Measurements from ENCODE around the gene SLC37A1. TPM values are rescaled to one million over a fixed set of nuclear protein-coding genes. Genes with fewer than 3 reads are reported as not detected.

Gene SLC37A1
- total RNA-seq, 1 experiment from 2014 or later = 38.3 TPM

DNA sequence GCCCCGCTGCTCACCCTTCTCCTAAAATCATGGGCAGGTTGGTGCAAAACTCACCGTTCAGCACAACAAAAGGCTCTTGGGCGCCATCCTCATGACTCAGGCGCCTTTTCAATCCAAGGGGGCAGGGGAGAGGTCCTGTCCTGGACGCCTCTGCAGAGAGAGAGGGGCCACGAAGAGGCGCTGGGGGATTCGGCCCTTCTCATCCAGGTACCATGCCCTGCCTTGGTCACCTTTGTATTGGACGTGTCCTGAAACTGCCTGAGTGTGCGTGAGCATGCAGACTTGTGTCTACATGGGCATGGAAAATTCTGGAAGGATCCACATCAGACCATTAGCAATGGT is 53.5 kb downstream of the SLC37A1 start:
- H3F3A ChIP-seq (ENCODE audit: low read length, unreplicated experiment) = no peaks in the 10 kb centered on the region
- H4K20me1 ChIP-seq (ENCODE audit: low read length) = no peaks in the 10 kb centered on the region
- no peak overlapping the region for H3K4me3 ChIP-seq (ENCODE audit: low read length)
- peaks cover 13% of the 10 kb centered on the region for H3K36me3 ChIP-seq (ENCODE audit: low read depth, low read length)
- no peak overlapping the region for H3K4me2 ChIP-seq (ENCODE audit: low read length)
- H3K27ac ChIP-seq (ENCODE audit: low read length) = no peak overlapping the region
- H3K9me3 ChIP-seq (ENCODE audit: low read length) = no peaks in the 10 kb centered on the region
- CTCF ChIA-PET = no interaction called here
- H3K9ac ChIP-seq (ENCODE audit: low read length) = no peak overlapping the region
- POLR2A ChIA-PET (ENCODE audit: unreplicated experiment) = no interaction called here
- H3K27me3 ChIP-seq (ENCODE audit: low read length) = no peaks in the 10 kb centered on the region
- no TSS peak for BruUV-seq (replicated peaks)
- TF ChIP-seq, protein P1, sequence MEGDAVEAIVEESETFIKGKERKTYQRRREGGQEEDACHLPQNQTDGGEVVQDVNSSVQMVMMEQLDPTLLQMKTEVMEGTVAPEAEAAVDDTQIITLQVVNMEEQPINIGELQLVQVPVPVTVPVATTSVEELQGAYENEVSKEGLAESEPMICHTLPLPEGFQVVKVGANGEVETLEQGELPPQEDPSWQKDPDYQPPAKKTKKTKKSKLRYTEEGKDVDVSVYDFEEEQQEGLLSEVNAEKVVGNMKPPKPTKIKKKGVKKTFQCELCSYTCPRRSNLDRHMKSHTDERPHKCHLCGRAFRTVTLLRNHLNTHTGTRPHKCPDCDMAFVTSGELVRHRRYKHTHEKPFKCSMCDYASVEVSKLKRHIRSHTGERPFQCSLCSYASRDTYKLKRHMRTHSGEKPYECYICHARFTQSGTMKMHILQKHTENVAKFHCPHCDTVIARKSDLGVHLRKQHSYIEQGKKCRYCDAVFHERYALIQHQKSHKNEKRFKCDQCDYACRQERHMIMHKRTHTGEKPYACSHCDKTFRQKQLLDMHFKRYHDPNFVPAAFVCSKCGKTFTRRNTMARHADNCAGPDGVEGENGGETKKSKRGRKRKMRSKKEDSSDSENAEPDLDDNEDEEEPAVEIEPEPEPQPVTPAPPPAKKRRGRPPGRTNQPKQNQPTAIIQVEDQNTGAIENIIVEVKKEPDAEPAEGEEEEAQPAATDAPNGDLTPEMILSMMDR (conservative IDR thresholded peaks at IDR 0.05; ENCODE audit: low read depth, low read length) = no peak
- TF ChIP-seq EZH2phosphoT487 (IDR thresholded peaks at IDR 0.05; ENCODE audit: borderline replicate concordance, low read length) = no peak
- TF ChIP-seq EZH2 (IDR thresholded peaks at IDR 0.05; ENCODE audit: low read length, unreplicated experiment) = no peak
- no peak for DNase-seq
- no peaks in the 10 kb centered on the region for H3K9me2 ChIP-seq (replicated peaks; ENCODE audit: low read length)
- no peaks in the 10 kb centered on the region for H3K4me1 ChIP-seq (ENCODE audit: insufficient read depth, low read length)
- H3K79me2 ChIP-seq (ENCODE audit: low read length) = no peaks in the 10 kb centered on the region
- no peak overlapping the region for H2AFZ ChIP-seq (ENCODE audit: low read length)
- intact Hi-C loops (cut with micrococcal nuclease) = no loop called here
- no peak for ATAC-seq

DNA sequence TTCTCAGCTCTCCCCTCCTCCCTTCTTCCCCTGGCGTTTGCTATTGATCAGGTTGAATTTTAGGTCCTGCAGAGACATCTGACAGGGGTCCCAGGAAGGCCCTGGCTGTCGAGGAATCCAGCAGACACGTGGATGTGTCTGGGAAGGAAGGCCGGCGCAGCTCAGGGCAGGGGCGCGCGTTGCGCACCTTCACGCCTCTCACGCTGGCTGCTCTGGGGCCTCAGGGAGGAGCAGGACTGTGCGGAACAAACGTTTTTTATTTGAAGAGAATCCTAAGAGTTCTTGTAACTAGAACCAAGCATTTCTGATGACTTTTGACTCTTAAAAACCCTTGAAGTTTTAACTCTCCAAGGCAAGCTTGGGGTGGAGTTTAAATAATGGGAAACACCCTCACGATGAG is 54.2 kb downstream of the SLC37A1 start:
- Histone ChIP-seq H3K9me2 (replicated peaks; ENCODE audit: low read length) (no peaks in the 10 kb centered on the region), H3K4me2 (ENCODE audit: low read length) (no peak overlapping the region), H2AFZ (ENCODE audit: low read length) (no peak overlapping the region), H4K20me1 (ENCODE audit: low read length) (no peaks in the 10 kb centered on the region), H3K27ac (ENCODE audit: low read length) (no peak overlapping the region), H3K9me3 (ENCODE audit: low read length) (no peaks in the 10 kb centered on the region), H3K4me3 (ENCODE audit: low read length) (no peak overlapping the region), H3K79me2 (ENCODE audit: low read length) (no peaks in the 10 kb centered on the region), H3F3A (ENCODE audit: low read length, unreplicated experiment) (no peaks in the 10 kb centered on the region), H3K9ac (ENCODE audit: low read length) (no peak overlapping the region), H3K4me1 (ENCODE audit: insufficient read depth, low read length) (no peaks in the 10 kb centered on the region), H3K27me3 (ENCODE audit: low read length) (no peaks in the 10 kb centered on the region), H3K36me3 (ENCODE audit: low read depth, low read length) (peaks cover 9% of the 10 kb centered on the region; the same call in 1 of the 2 replicates)
- POLR2A ChIA-PET (ENCODE audit: unreplicated experiment) = no interaction called here
- CTCF ChIA-PET = no interaction called here
- intact Hi-C loops (cut with micrococcal nuclease) = no loop called here
- BruUV-seq (replicated peaks) = no TSS peak
- no peak for ATAC-seq
- no peak for DNase-seq
- no peak for TF ChIP-seq EZH2 (IDR thresholded peaks at IDR 0.05; ENCODE audit: low read length, unreplicated experiment)
- TF ChIP-seq, protein P1 (conservative IDR thresholded peaks at IDR 0.05; ENCODE audit: low read depth, low read length) = no peak
- no peak for TF ChIP-seq EZH2phosphoT487 (IDR thresholded peaks at IDR 0.05; ENCODE audit: borderline replicate concordance, low read length)

DNA sequence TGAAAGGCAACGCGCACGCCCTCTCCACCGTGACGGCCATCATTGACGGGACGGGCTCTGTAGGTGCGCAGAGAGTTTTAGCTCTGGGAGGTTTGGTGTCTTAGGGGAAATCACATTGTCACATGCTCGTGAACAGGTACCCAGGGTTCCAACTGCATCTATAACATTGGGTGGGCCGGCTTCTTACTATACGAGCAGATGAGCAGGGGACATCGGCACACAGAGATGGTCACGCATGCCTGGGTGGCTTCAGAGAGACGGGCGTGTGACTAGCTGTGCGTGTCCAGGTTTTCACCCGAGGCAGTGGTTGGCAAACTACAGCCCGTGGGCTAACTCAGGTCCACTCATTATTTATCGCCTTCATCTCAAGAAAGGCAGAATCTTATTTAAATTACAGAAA is 54.7 kb downstream of the SLC37A1 start:
- DNase-seq (no peak), ATAC-seq (no peak)
- H4K20me1 ChIP-seq (ENCODE audit: low read length) = no peaks in the 10 kb centered on the region
- no peak overlapping the region for H2AFZ ChIP-seq (ENCODE audit: low read length)
- no peaks in the 10 kb centered on the region for H3F3A ChIP-seq (ENCODE audit: low read length, unreplicated experiment)
- H3K4me2 ChIP-seq (ENCODE audit: low read length) = no peak overlapping the region
- H3K27me3 ChIP-seq (ENCODE audit: low read length) = no peaks in the 10 kb centered on the region
- no peaks in the 10 kb centered on the region for H3K79me2 ChIP-seq (ENCODE audit: low read length)
- no peaks in the 10 kb centered on the region for H3K9me3 ChIP-seq (ENCODE audit: low read length)
- intact Hi-C loops (cut with micrococcal nuclease) = no loop called here
- H3K9ac ChIP-seq (ENCODE audit: low read length) = no peak overlapping the region
- TF ChIP-seq, protein P1 (conservative IDR thresholded peaks at IDR 0.05; ENCODE audit: low read depth, low read length) = no peak
- no TSS peak for BruUV-seq (replicated peaks)
- POLR2A ChIA-PET (ENCODE audit: unreplicated experiment) = no interaction called here
- H3K9me2 ChIP-seq (replicated peaks; ENCODE audit: low read length) = no peaks in the 10 kb centered on the region
- no peak overlapping the region for H3K27ac ChIP-seq (ENCODE audit: low read length)
- no peaks in the 10 kb centered on the region for H3K4me1 ChIP-seq (ENCODE audit: insufficient read depth, low read length)
- CTCF ChIA-PET = no interaction called here
- H3K36me3 ChIP-seq (ENCODE audit: low read depth, low read length) = peaks cover 9% of the 10 kb centered on the region; the same call in 1 of the 2 replicates
- no peak overlapping the region for H3K4me3 ChIP-seq (ENCODE audit: low read length)
